Measurements from ENCODE around the gene VRK2.

VRK2 gene

GRCh38 chr2:58098254-58099095, 51.9 kb downstream of the VRK2 start:
- Histone ChIP-seq H2BK120ac (ENCODE audit: insufficient read depth, low read length, poor library complexity) (no peak overlapping the region), H2BK12ac (ENCODE audit: low read length) (no peak overlapping the region), H4K8ac (ENCODE audit: low read depth, low read length) (no peak overlapping the region), H3K14ac (ENCODE audit: low read length) (no peak overlapping the region), H4K12ac (ENCODE audit: low read depth, low read length) (no peak overlapping the region), H3K4me2 (ENCODE audit: low read length) (no peak overlapping the region), H3K4me3 (ENCODE audit: low read depth, low read length) (no peak overlapping the region), H3K4ac (ENCODE audit: low read depth, low read length) (no peak overlapping the region), H3K27me3 (ENCODE audit: insufficient read depth, low read length) (no peaks in the 10 kb centered on the region), H2AFZ (ENCODE audit: insufficient read depth, low read length, poor library complexity) (no peak overlapping the region), H3K18ac (ENCODE audit: low read length) (no peak overlapping the region), H3K9ac (ENCODE audit: low read length) (no peak overlapping the region), H3K79me2 (ENCODE audit: control insufficient read depth, insufficient read depth, low read length, poor library complexity) (no peaks in the 10 kb centered on the region), H3K36me3 (ENCODE audit: control insufficient read depth in 1 of 2, insufficient read depth in 2 of 2, low read length in 2 of 2) (no peaks in the 10 kb centered on the region), H3K9me3 (ENCODE audit: insufficient read depth, low read depth, low read length) (no peaks in the 10 kb centered on the region), H2AK5ac (ENCODE audit: low read length) (no peak overlapping the region), H3K23ac (ENCODE audit: low read length) (no peak overlapping the region), H3K79me1 (ENCODE audit: low read length) (no peaks in the 10 kb centered on the region), H3K27ac (ENCODE audit: low read depth, low read length) (no peak overlapping the region), H4K91ac (ENCODE audit: low read depth, low read length) (no peak overlapping the region), H3K4me1 (ENCODE audit: control insufficient read depth in 1 of 2, insufficient read depth in 2 of 2, low read length in 2 of 2) (no peaks in the 10 kb centered on the region), H2BK5ac (ENCODE audit: low read depth, low read length, poor library complexity) (no peak overlapping the region)
- no CpG with 5 or more reads among the region's 4 CpGs for WGBS (ENCODE audit: extremely low coverage, insufficient coverage, insufficient read length)
- peak; percentile 10 to 39 for DNase-seq

DNA sequence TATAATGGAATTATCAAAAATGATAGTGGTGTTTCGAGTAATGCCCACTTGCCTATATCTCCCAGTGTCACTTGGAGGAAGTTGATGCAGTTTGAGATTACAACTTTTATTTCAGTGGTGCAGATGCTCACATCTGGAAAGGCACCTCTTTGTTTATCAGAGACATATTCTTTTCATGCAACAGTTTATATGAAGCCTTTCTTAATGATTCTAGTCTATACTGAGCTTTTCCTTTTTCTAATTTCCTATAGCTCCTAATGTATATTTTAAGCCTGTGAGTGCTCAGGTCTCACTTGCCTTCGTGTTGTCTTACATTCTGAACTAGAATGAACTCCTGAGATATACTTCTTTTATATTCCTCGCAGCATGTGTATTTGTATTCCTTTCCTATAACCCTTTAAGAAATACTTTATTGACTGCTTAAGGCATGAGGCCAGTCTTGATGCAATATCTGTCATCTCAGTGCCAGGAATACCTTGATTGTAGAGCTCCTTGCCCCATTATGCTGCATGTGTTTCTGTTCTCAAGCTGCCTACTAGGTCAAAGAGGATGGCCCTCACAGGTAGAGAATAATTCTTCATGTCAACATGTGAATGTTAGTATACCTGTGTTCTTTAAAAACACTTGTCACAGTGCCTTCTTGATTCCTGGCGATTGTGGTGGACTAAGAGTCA, 52.6 kb downstream of the VRK2 start:
- Histone ChIP-seq H2BK5ac (ENCODE audit: low read depth, low read length, poor library complexity) (no peak overlapping the region), H2AK5ac (ENCODE audit: low read length) (no peak overlapping the region)

GRCh38 chr2:58101500-58101899, 54.9 kb downstream of the VRK2 start:
- Histone ChIP-seq H3K27me3 (ENCODE audit: insufficient read depth, low read length) (no peaks in the 10 kb centered on the region), H2AK5ac (ENCODE audit: low read length) (no peak overlapping the region), H3K4me3 (ENCODE audit: low read depth, low read length) (no peak overlapping the region), H3K4ac (ENCODE audit: low read depth, low read length) (no peak overlapping the region), H3K79me1 (ENCODE audit: low read length) (no peaks in the 10 kb centered on the region), H3K23ac (ENCODE audit: low read length) (no peak overlapping the region), H3K18ac (ENCODE audit: low read length) (no peak overlapping the region), H4K12ac (ENCODE audit: low read depth, low read length) (no peak overlapping the region), H3K9ac (ENCODE audit: low read length) (no peak overlapping the region), H4K8ac (ENCODE audit: low read depth, low read length) (no peak overlapping the region), H3K27ac (ENCODE audit: low read depth, low read length) (no peak overlapping the region), H2BK12ac (ENCODE audit: low read length) (no peak overlapping the region), H3K79me2 (ENCODE audit: control insufficient read depth, insufficient read depth, low read length, poor library complexity) (no peaks in the 10 kb centered on the region), H4K91ac (ENCODE audit: low read depth, low read length) (no peak overlapping the region), H3K4me1 (ENCODE audit: control insufficient read depth in 1 of 2, insufficient read depth in 2 of 2, low read length in 2 of 2) (no peaks in the 10 kb centered on the region), H2AFZ (ENCODE audit: insufficient read depth, low read length, poor library complexity) (no peak overlapping the region), H3K9me3 (ENCODE audit: insufficient read depth, low read depth, low read length) (no peaks in the 10 kb centered on the region), H2BK5ac (ENCODE audit: low read depth, low read length, poor library complexity) (no peak overlapping the region), H2BK120ac (ENCODE audit: insufficient read depth, low read length, poor library complexity) (no peak overlapping the region), H3K36me3 (ENCODE audit: control insufficient read depth in 1 of 2, insufficient read depth in 2 of 2, low read length in 2 of 2) (no peaks in the 10 kb centered on the region), H3K14ac (ENCODE audit: low read length) (no peak overlapping the region), H3K4me2 (ENCODE audit: low read length) (no peak overlapping the region)
- peak; percentile 3 to 64 for DNase-seq

More for the DNA sequence above, 52.6 kb downstream of the VRK2 start:
- Histone ChIP-seq H3K36me3 (ENCODE audit: control insufficient read depth in 1 of 2, insufficient read depth in 2 of 2, low read length in 2 of 2) (no peaks in the 10 kb centered on the region), H2AFZ (ENCODE audit: insufficient read depth, low read length, poor library complexity) (no peak overlapping the region), H3K27ac (ENCODE audit: low read depth, low read length) (no peak overlapping the region), H2BK12ac (ENCODE audit: low read length) (no peak overlapping the region), H3K4ac (ENCODE audit: low read depth, low read length) (no peak overlapping the region), H3K9me3 (ENCODE audit: insufficient read depth, low read depth, low read length) (no peaks in the 10 kb centered on the region), H3K4me2 (ENCODE audit: low read length) (no peak overlapping the region), H3K4me3 (ENCODE audit: low read depth, low read length) (no peak overlapping the region), H4K91ac (ENCODE audit: low read depth, low read length) (no peak overlapping the region), H4K12ac (ENCODE audit: low read depth, low read length) (no peak overlapping the region), H3K23ac (ENCODE audit: low read length) (no peak overlapping the region), H3K14ac (ENCODE audit: low read length) (no peak overlapping the region), H3K4me1 (ENCODE audit: control insufficient read depth in 1 of 2, insufficient read depth in 2 of 2, low read length in 2 of 2) (no peaks in the 10 kb centered on the region), H3K9ac (ENCODE audit: low read length) (no peak overlapping the region), H3K79me1 (ENCODE audit: low read length) (no peaks in the 10 kb centered on the region), H2BK120ac (ENCODE audit: insufficient read depth, low read length, poor library complexity) (no peak overlapping the region), H3K27me3 (ENCODE audit: insufficient read depth, low read length) (no peaks in the 10 kb centered on the region), H3K79me2 (ENCODE audit: control insufficient read depth, insufficient read depth, low read length, poor library complexity) (no peaks in the 10 kb centered on the region), H3K18ac (ENCODE audit: low read length) (no peak overlapping the region), H4K8ac (ENCODE audit: low read depth, low read length) (no peak overlapping the region)
- DNase-seq = no peak
- no CpG with 5 or more reads among the region's 4 CpGs for WGBS (ENCODE audit: extremely low coverage, insufficient coverage, insufficient read length)

DNA sequence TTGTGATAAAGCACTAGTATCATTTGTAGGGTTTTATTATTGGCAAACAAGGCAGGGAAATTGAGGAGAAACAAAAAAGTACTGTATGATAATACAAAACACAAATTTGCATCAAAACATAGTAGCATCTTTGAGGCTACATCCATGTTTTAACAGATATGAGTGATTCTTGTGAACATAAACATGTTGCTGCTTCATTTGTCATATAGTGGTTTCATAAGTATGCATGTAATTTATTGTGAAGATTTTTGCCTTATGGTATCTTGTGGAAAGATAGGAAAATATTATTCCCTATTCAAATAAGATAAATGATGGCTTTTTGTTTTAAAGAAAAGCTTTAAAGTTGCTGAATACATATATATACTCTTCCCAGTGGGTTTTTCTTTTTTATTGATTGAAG, 60.3 kb downstream of the VRK2 start:
- no peaks in the 10 kb centered on the region for H3K4me1 ChIP-seq (ENCODE audit: control insufficient read depth in 1 of 2, insufficient read depth in 2 of 2, low read length in 2 of 2)
- no peak overlapping the region for H3K14ac ChIP-seq (ENCODE audit: low read length)
- H4K91ac ChIP-seq (ENCODE audit: low read depth, low read length) = no peak overlapping the region
- no peak overlapping the region for H3K18ac ChIP-seq (ENCODE audit: low read length)
- no peak overlapping the region for H3K27ac ChIP-seq (ENCODE audit: low read depth, low read length)
- no peaks in the 10 kb centered on the region for H3K9me3 ChIP-seq (ENCODE audit: insufficient read depth, low read depth, low read length)
- H2BK120ac ChIP-seq (ENCODE audit: insufficient read depth, low read length, poor library complexity) = no peak overlapping the region
- H3K4me2 ChIP-seq (ENCODE audit: low read length) = no peak overlapping the region
- H3K79me2 ChIP-seq (ENCODE audit: control insufficient read depth, insufficient read depth, low read length, poor library complexity) = no peaks in the 10 kb centered on the region
- H3K4me3 ChIP-seq (ENCODE audit: low read depth, low read length) = no peak overlapping the region
- H3K36me3 ChIP-seq (ENCODE audit: control insufficient read depth in 1 of 2, insufficient read depth in 2 of 2, low read length in 2 of 2) = no peaks in the 10 kb centered on the region
- H4K8ac ChIP-seq (ENCODE audit: low read depth, low read length) = no peak overlapping the region
- no peak overlapping the region for H3K4ac ChIP-seq (ENCODE audit: low read depth, low read length)
- H3K9ac ChIP-seq (ENCODE audit: low read length) = no peak overlapping the region
- no peaks in the 10 kb centered on the region for H3K79me1 ChIP-seq (ENCODE audit: low read length)
- no peak for DNase-seq
- no peak overlapping the region for H4K12ac ChIP-seq (ENCODE audit: low read depth, low read length)
- no peak overlapping the region for H2AFZ ChIP-seq (ENCODE audit: insufficient read depth, low read length, poor library complexity)
- H3K27me3 ChIP-seq (ENCODE audit: insufficient read depth, low read length) = no peaks in the 10 kb centered on the region
- H3K23ac ChIP-seq (ENCODE audit: low read length) = no peak overlapping the region
- H2BK5ac ChIP-seq (ENCODE audit: low read depth, low read length, poor library complexity) = no peak overlapping the region
- H2BK12ac ChIP-seq (ENCODE audit: low read length) = no peak overlapping the region
- no peak overlapping the region for H2AK5ac ChIP-seq (ENCODE audit: low read length)

Measured in trophoblast cell (in vitro differentiated cells and primary cell).